ENCODE measurements around the gene NOS1AP. TPM values are rescaled to one million over a fixed set of nuclear protein-coding genes. Genes with fewer than 3 reads are reported as not detected.

The NOS1AP gene
- total and polyA plus RNA-seq, 2 experiments from 2014 or later, result 5.8 to 6.6 TPM

DNA sequence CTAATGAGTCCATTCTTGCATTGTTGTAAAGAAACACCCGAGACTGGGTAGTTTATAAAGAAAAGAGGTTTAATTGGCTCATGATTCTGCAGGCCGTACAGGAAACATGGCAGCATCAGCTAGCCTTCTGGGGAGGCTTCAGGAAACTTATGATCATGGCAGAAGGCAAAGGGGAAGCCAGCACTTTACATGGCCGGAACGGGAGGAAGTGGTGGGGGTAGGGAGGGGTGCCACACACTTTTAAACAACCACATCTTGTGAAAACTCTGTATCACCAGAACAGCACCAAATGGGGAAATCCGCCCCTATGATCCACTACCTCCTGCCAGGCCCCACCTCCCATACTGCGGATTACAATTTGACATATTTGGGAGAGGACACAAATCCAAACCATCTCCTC, 43.9 kb downstream of the NOS1AP start:
- peaks cover 7% of the 10 kb centered on the region; the same call in 1 of the 2 replicates for H3K9me2 ChIP-seq (ENCODE audit: insufficient read depth)
- peaks cover 29% of the 10 kb centered on the region for H3K4me1 Mint-ChIP-seq
- H3K9me3 Mint-ChIP-seq, result 0 out of 3 replicates have a peak, but pooled peaks cover 3% of the 10 kb centered on the region
- DNase-seq (ENCODE audit: low spot score) (no peak), ATAC-seq (no peak)
- no peak overlapping the region for H3K4me3 Mint-ChIP-seq
- H3K4me3 ChIP-seq, result no peak overlapping the region
- peaks cover 8% of the 10 kb centered on the region; the same call in 2 of the 3 replicates for H3K36me3 Mint-ChIP-seq (ENCODE audit: low read depth)
- H3K79me2 ChIP-seq (replicated peaks; ENCODE audit: insufficient read depth), result peaks cover 12% of the 10 kb centered on the region
- H3K4me1 ChIP-seq (ENCODE audit: insufficient read depth), result no peaks in the 10 kb centered on the region
- no peak for TF ChIP-seq ZNF331 (CRISPR knock-in tag; IDR thresholded peaks at IDR 0.05; ENCODE audit: low read depth)
- TF ChIP-seq EZH2 (IDR thresholded peaks at IDR 0.05; ENCODE audit: low read depth, unreplicated experiment), result no peak
- TF ChIP-seq, protein P1, sequence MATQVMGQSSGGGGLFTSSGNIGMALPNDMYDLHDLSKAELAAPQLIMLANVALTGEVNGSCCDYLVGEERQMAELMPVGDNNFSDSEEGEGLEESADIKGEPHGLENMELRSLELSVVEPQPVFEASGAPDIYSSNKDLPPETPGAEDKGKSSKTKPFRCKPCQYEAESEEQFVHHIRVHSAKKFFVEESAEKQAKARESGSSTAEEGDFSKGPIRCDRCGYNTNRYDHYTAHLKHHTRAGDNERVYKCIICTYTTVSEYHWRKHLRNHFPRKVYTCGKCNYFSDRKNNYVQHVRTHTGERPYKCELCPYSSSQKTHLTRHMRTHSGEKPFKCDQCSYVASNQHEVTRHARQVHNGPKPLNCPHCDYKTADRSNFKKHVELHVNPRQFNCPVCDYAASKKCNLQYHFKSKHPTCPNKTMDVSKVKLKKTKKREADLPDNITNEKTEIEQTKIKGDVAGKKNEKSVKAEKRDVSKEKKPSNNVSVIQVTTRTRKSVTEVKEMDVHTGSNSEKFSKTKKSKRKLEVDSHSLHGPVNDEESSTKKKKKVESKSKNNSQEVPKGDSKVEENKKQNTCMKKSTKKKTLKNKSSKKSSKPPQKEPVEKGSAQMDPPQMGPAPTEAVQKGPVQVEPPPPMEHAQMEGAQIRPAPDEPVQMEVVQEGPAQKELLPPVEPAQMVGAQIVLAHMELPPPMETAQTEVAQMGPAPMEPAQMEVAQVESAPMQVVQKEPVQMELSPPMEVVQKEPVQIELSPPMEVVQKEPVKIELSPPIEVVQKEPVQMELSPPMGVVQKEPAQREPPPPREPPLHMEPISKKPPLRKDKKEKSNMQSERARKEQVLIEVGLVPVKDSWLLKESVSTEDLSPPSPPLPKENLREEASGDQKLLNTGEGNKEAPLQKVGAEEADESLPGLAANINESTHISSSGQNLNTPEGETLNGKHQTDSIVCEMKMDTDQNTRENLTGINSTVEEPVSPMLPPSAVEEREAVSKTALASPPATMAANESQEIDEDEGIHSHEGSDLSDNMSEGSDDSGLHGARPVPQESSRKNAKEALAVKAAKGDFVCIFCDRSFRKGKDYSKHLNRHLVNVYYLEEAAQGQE (IDR thresholded peaks at IDR 0.05; ENCODE audit: unreplicated experiment), result no peak
- TF ChIP-seq NANOG (IDR thresholded peaks at IDR 0.05; ENCODE audit: borderline replicate concordance), result no peak
- TF ChIP-seq CREB1 (CRISPR knock-in tag; IDR thresholded peaks at IDR 0.05; ENCODE audit: low read depth), result no peak
- peaks cover 20% of the 10 kb centered on the region; the same call in 1 of the 2 replicates for H4K20me1 ChIP-seq (replicated peaks; ENCODE audit: insufficient read depth)
- no peaks in the 10 kb centered on the region for H3K36me3 ChIP-seq (ENCODE audit: insufficient read depth)
- no peak overlapping the region for H3K4me2 ChIP-seq
- H2AFZ ChIP-seq, result no peak overlapping the region
- H3K27me3 Mint-ChIP-seq (ENCODE audit: insufficient read depth, low read depth, poor library complexity), result no peaks in the 10 kb centered on the region
- H3F3A ChIP-seq (replicated peaks; ENCODE audit: low read depth), result no peaks in the 10 kb centered on the region
- no peak overlapping the region for H3K27ac ChIP-seq (ENCODE audit: low read depth)
- no peaks in the 10 kb centered on the region for H3K27me3 ChIP-seq (ENCODE audit: insufficient read depth)
- H3K27ac Mint-ChIP-seq, result no peak overlapping the region

DNA sequence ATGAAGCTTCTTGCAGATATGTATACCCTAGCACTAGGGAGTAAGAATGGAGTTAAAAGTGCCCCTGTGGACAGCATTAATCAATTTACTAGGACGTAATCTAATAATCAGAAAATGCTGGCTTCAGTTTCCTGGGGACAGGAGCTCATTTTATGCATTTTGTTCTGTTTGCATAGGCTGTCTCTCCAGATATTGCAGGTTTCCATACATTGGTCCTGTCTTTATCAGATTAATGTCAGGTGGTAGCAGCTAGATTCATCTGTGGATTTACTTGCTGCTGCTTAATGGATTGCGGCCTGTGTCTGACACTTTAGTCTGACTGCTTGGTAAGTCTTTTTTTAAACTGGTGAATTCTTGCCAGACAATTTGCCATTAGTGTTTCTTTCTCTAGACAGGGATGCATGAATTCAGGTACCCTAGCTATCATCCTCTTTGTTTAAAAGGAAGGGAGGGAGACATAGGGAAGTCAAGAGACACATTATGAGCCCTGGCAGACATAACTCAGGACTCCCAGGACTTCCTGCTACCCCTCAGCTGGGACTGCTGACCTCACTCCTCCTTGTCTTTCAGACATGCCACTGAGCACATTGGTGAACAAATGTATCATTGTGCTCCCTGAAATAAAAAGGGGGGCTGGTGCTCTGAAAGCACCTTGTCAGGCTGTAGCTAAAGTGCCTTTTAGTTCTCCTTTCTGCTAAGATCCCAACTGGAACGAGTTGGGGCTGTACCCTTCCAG, 47.7 kb downstream of the NOS1AP start:
- Histone ChIP-seq H3K4me3 (no peak overlapping the region), H2AFZ (no peak overlapping the region), H3K9me2 (ENCODE audit: insufficient read depth) (peaks cover 3% of the 10 kb centered on the region; the same call in 1 of the 2 replicates), H4K20me1 (replicated peaks; ENCODE audit: insufficient read depth) (peaks cover 14% of the 10 kb centered on the region; the same call in 1 of the 2 replicates), H3F3A (replicated peaks; ENCODE audit: low read depth) (no peaks in the 10 kb centered on the region), H3K27ac (ENCODE audit: low read depth) (no peak overlapping the region), H3K79me2 (replicated peaks; ENCODE audit: insufficient read depth) (peaks cover 15% of the 10 kb centered on the region), H3K36me3 (ENCODE audit: insufficient read depth) (no peaks in the 10 kb centered on the region), H3K4me1 (ENCODE audit: insufficient read depth) (peaks cover 10% of the 10 kb centered on the region; the same call in 1 of the 2 replicates), H3K4me2 (no peak overlapping the region), H3K27me3 (ENCODE audit: insufficient read depth) (no peaks in the 10 kb centered on the region)
- ATAC-seq, result no peak
- Mint-ChIP-seq H3K27ac (no peak overlapping the region), H3K27me3 (ENCODE audit: insufficient read depth, low read depth, poor library complexity) (no peaks in the 10 kb centered on the region), H3K36me3 (ENCODE audit: low read depth) (no peaks in the 10 kb centered on the region; the same call in 2 of the 3 replicates), H3K4me3 (no peak overlapping the region), H3K9me3 (no peaks in the 10 kb centered on the region), H3K4me1 (peaks cover 41% of the 10 kb centered on the region)
- TF ChIP-seq, protein P2, sequence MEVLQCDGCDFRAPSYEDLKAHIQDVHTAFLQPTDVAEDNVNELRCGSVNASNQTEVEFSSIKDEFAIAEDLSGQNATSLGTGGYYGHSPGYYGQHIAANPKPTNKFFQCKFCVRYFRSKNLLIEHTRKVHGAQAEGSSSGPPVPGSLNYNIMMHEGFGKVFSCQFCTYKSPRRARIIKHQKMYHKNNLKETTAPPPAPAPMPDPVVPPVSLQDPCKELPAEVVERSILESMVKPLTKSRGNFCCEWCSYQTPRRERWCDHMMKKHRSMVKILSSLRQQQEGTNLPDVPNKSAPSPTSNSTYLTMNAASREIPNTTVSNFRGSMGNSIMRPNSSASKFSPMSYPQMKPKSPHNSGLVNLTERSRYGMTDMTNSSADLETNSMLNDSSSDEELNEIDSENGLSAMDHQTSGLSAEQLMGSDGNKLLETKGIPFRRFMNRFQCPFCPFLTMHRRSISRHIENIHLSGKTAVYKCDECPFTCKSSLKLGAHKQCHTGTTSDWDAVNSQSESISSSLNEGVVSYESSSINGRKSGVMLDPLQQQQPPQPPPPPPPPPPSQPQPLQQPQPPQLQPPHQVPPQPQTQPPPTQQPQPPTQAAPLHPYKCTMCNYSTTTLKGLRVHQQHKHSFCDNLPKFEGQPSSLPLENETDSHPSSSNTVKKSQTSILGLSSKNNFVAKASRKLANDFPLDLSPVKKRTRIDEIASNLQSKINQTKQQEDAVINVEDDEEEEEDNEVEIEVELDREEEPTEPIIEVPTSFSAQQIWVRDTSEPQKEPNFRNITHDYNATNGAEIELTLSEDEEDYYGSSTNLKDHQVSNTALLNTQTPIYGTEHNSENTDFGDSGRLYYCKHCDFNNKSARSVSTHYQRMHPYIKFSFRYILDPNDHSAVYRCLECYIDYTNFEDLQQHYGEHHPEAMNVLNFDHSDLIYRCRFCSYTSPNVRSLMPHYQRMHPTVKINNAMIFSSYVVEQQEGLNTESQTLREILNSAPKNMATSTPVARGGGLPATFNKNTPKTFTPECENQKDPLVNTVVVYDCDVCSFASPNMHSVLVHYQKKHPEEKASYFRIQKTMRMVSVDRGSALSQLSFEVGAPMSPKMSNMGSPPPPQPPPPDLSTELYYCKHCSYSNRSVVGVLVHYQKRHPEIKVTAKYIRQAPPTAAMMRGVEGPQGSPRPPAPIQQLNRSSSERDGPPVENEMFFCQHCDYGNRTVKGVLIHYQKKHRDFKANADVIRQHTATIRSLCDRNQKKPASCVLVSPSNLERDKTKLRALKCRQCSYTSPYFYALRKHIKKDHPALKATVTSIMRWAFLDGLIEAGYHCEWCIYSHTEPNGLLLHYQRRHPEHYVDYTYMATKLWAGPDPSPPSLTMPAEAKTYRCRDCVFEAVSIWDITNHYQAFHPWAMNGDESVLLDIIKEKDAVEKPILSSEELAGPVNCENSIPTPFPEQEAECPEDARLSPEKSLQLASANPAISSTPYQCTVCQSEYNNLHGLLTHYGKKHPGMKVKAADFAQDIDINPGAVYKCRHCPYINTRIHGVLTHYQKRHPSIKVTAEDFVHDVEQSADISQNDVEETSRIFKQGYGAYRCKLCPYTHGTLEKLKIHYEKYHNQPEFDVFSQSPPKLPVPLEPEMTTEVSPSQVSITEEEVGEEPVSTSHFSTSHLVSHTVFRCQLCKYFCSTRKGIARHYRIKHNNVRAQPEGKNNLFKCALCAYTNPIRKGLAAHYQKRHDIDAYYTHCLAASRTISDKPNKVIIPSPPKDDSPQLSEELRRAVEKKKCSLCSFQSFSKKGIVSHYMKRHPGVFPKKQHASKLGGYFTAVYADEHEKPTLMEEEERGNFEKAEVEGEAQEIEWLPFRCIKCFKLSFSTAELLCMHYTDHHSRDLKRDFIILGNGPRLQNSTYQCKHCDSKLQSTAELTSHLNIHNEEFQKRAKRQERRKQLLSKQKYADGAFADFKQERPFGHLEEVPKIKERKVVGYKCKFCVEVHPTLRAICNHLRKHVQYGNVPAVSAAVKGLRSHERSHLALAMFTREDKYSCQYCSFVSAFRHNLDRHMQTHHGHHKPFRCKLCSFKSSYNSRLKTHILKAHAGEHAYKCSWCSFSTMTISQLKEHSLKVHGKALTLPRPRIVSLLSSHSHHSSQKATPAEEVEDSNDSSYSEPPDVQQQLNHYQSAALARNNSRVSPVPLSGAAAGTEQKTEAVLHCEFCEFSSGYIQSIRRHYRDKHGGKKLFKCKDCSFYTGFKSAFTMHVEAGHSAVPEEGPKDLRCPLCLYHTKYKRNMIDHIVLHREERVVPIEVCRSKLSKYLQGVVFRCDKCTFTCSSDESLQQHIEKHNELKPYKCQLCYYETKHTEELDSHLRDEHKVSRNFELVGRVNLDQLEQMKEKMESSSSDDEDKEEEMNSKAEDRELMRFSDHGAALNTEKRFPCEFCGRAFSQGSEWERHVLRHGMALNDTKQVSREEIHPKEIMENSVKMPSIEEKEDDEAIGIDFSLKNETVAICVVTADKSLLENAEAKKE (CRISPR knock-in tag; IDR thresholded peaks at IDR 0.05), result no peak
- no peak for DNase-seq (ENCODE audit: low spot score)
